ENCODE data around the gene PLEKHA8.

GRCh38 chr7:30145426-30145970 lies 117.3 kb downstream of the PLEKHA8 start:
- TF ChIP-seq EZH2 (IDR thresholded peaks at IDR 0.05; ENCODE audit: insufficient read depth, poor library complexity, severe bottlenecking) (no peak), EZH2phosphoT487 (IDR thresholded peaks at IDR 0.05; ENCODE audit: insufficient read depth, low read depth) (no peak)
